Upper lobe of left lung (tissue), 6 donors: ENCODE measurements around the gene ASB1. TPM values are rescaled to one million over a fixed set of nuclear protein-coding genes. Genes with fewer than 3 reads are reported as not detected.

ENCODE experiments used
- ATAC-seq, 2 donors: fragments of 200-7000 bp; cut with Tn5 transposase; one replicate each; pipeline ENCODE4 v1.9.1; 2022; ENCODE audit warnings: mild to moderate bottlenecking in 2 of 2, moderate library complexity in 2 of 2; ENCODE audit not compliant: low FRiP score in 2 of 2
- DNase-seq, 2 donors: peaks; one replicate each; pipeline ENCODE4 v3.0.0-alpha.2; 2019 to 2020
- H3K27ac ChIP-seq, 4 donors: fragments of 200-600 bp; sonication (generic); one replicate each; pipeline ENCODE4 v1.5.1; 2016 to 2019
- H3K27me3 ChIP-seq, 4 donors: fragments of 200-600 bp; sonication (generic); one replicate each; pipeline ENCODE4 v1.5.1; 2017 to 2019
- H3K36me3 ChIP-seq, 4 donors: fragments of 200-600 bp; sonication (generic); one replicate each; pipeline ENCODE4 v1.5.1; 2016 to 2019
- H3K4me1 ChIP-seq, 4 donors: fragments of 200-600 bp; sonication (generic); one replicate each; pipeline ENCODE4 v1.5.1; 2018 to 2019
- H3K4me3 ChIP-seq, 4 donors: fragments of 200-600 bp; sonication (generic); one replicate each; pipeline ENCODE4 v1.5.1; 2017 to 2019; ENCODE audit warnings: mild to moderate bottlenecking in 2 of 4, moderate library complexity in 1 of 4
- H3K9me3 ChIP-seq, 4 donors: fragments of 200-600 bp; sonication (generic); one replicate each; pipeline ENCODE4 v1.5.1; 2018 to 2019
- CTCF ChIP-seq, 6 experiments: fragments of 450-650 bp in 4 of 6; fragments of 200-600 bp in 2 of 6; sonication (generic) in 2 of 6; IDR thresholded peaks; one replicate each; pipeline ENCODE4 v1.5.1; 2016 to 2019; ENCODE audit warnings: antibody characterized with exemption in 6 of 6
- EP300 ChIP-seq, 4 donors: sonication (generic); formaldehyde crosslinking; IDR thresholded peaks; one replicate each; pipeline ENCODE4 v1.5.1; 2017; ENCODE audit warnings: antibody characterized with exemption in 4 of 4, control low read depth in 2 of 4
- POLR2A ChIP-seq, 4 donors: fragments of 450-650 bp; IDR thresholded peaks; one replicate each; pipeline ENCODE4 v1.5.1; 2016 to 2017; ENCODE audit warnings: antibody characterized with exemption in 4 of 4, mild to moderate bottlenecking in 2 of 4
- POLR2AphosphoS5 ChIP-seq, 2 donors: sonication (generic); formaldehyde crosslinking; IDR thresholded peaks; one replicate each; pipeline ENCODE4 v1.5.1; 2017; ENCODE audit warnings: antibody characterized with exemption in 2 of 2
- WGBS, 2 donors: methylation state at CpG; one replicate each; pipeline ENCODE4 v1.1.5; 2017 to 2018; 5-methylcytosine and 5-hydroxymethylcytosine counted together
- total RNA-seq, 6 donors: library from RNA; depleted of rRNA in 4 of 6; stranded (reverse); fragments of >200 nt in 4 of 6; gene quantifications; one replicate each; pipeline versions ENCODE4 v1.1.0 to v1.2.1, GENCODE V29; 2016 to 2021
- donor health status: DM: no; HTN: no; CAD: no; lungs with moderate emphysema.
- donor health status: DM: no; HTN: yes; CAD: no; lungs with severe emphysema.

The ASB1 gene
- total RNA-seq, 6 donors from 2014 or later: 12.7 to 29.4 (median 24.3) TPM

- Histone ChIP-seq H3K27ac (no peak overlapping the region), H3K4me1 (no peaks in the 10 kb centered on the region), H3K9me3 (no peaks in the 10 kb centered on the region), H3K4me3 (no peak overlapping the region), H3K27me3 (no peaks in the 10 kb centered on the region), H3K36me3 (no peaks in the 10 kb centered on the region)
- 71 to 78% methylated on average over 4 to 5 of the region's 5 CpGs for WGBS, 2 donors
- DNase-seq (no peak), ATAC-seq (no peak)
- no peak for TF ChIP-seq POLR2A (IDR thresholded peaks at IDR 0.05)
- TF ChIP-seq EP300 (IDR thresholded peaks at IDR 0.05): no peak
- no peak for TF ChIP-seq CTCF (IDR thresholded peaks at IDR 0.05)
Measured at GRCh38 chr2:238492840-238493239, 66.1 kb downstream of the ASB1 start.

GRCh38 chr2:238493411-238493810, 66.7 kb downstream of the ASB1 start:
- WGBS, 2 donors: 66 to 79% methylated on average over 5 of the region's 5 CpGs
- no peak for DNase-seq
- no peak overlapping the region for H3K27ac ChIP-seq

GRCh38 chr2:238493880-238494572, 67.3 kb downstream of the ASB1 start:
- Histone ChIP-seq H3K4me3 (no peak overlapping the region), H3K27ac (no peak overlapping the region), H3K36me3 (no peaks in the 10 kb centered on the region), H3K9me3 (no peaks in the 10 kb centered on the region), H3K4me1 (no peaks in the 10 kb centered on the region), H3K27me3 (no peaks in the 10 kb centered on the region)
- no peak for ATAC-seq
- DNase-seq: no peak
- 54 to 65% methylated on average over 18 of the region's 18 CpGs for WGBS, 2 donors
- TF ChIP-seq EP300 (IDR thresholded peaks at IDR 0.05) (no peak), CTCF (IDR thresholded peaks at IDR 0.05) (no peak), POLR2AphosphoS5 (IDR thresholded peaks at IDR 0.05) (no peak), POLR2A (IDR thresholded peaks at IDR 0.05) (no peak)

More at GRCh38 chr2:238493411-238493810, 66.7 kb downstream of the ASB1 start:
- no peaks in the 10 kb centered on the region for H3K4me1 ChIP-seq
- ATAC-seq: no peak
- no peak overlapping the region for H3K4me3 ChIP-seq
- H3K36me3 ChIP-seq: no peaks in the 10 kb centered on the region
- no peak for TF ChIP-seq POLR2A (IDR thresholded peaks at IDR 0.05)
- TF ChIP-seq POLR2AphosphoS5 (IDR thresholded peaks at IDR 0.05): no peak
- no peak for TF ChIP-seq CTCF (IDR thresholded peaks at IDR 0.05)
- H3K9me3 ChIP-seq: no peaks in the 10 kb centered on the region
- H3K27me3 ChIP-seq: no peaks in the 10 kb centered on the region

- WGBS, 2 donors: 92 to 97% methylated on average over 16 of the region's 16 CpGs
- no peaks in the 10 kb centered on the region for H3K9me3 ChIP-seq
- no peak for TF ChIP-seq POLR2AphosphoS5 (IDR thresholded peaks at IDR 0.05)
- TF ChIP-seq POLR2A (IDR thresholded peaks at IDR 0.05): no peak
- TF ChIP-seq EP300 (IDR thresholded peaks at IDR 0.05): no peak
- TF ChIP-seq CTCF (IDR thresholded peaks at IDR 0.05): no peak
- H3K27ac ChIP-seq: no peak overlapping the region
- H3K4me3 ChIP-seq: no peak overlapping the region
- DNase-seq: no peak
- no peaks in the 10 kb centered on the region for H3K4me1 ChIP-seq
- ATAC-seq: no peak
- H3K27me3 ChIP-seq: no peaks in the 10 kb centered on the region
- H3K36me3 ChIP-seq: no peaks in the 10 kb centered on the region
Measured at GRCh38 chr2:238494573-238494961, 67.8 kb downstream of the ASB1 start.

- no peak for DNase-seq
- TF ChIP-seq EP300 (IDR thresholded peaks at IDR 0.05) (no peak), CTCF (IDR thresholded peaks at IDR 0.05) (no peak), POLR2A (IDR thresholded peaks at IDR 0.05) (no peak), POLR2AphosphoS5 (IDR thresholded peaks at IDR 0.05) (no peak)
- Histone ChIP-seq H3K36me3 (no peaks in the 10 kb centered on the region), H3K27me3 (no peaks in the 10 kb centered on the region), H3K27ac (no peak overlapping the region), H3K9me3 (no peaks in the 10 kb centered on the region), H3K4me3 (no peak overlapping the region), H3K4me1 (no peaks in the 10 kb centered on the region)
- 91 to 94% methylated on average over 10 of the region's 10 CpGs for WGBS, 2 donors
- no peak for ATAC-seq
Measured at GRCh38 chr2:238495422-238495821, 68.7 kb downstream of the ASB1 start.
